Measurements from ENCODE around the gene FURIN. TPM values are rescaled to one million over a fixed set of nuclear protein-coding genes. Genes with fewer than 3 reads are reported as not detected.
"Not testable (repeated sequence)": the region's sequence is repeated elsewhere in the genome, so short reads cannot be mapped to it uniquely, and the experiment has no call there.

FURIN gene
- total RNA-seq, 1 experiment from 2014 or later = 28.9 TPM

DNA sequence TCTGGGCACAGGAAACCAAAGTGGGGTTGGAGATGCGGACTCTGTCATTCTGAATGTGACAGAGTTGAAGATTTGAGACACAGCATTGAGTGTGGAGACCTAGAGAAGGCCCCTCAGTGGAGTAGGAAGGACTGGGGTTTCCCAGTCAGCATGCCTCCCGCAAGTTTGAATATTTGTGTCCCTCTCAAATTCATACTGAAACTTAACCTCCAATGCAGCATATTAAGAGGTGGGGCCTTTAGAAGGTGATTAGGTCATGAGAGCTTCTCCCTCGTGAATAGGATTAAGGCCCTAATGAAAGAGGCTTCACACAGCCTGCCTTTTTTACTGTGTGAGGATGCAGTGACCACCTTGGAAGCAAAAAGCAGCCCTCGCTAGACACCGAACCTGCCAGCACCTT lies 56.0 kb downstream of the FURIN start:
- no peak for DNase-seq (ENCODE audit: low spot score)
- in situ Hi-C loops (cut with HindIII; ENCODE audit: low sequenced_read_pairs) = no loop called here

DNA sequence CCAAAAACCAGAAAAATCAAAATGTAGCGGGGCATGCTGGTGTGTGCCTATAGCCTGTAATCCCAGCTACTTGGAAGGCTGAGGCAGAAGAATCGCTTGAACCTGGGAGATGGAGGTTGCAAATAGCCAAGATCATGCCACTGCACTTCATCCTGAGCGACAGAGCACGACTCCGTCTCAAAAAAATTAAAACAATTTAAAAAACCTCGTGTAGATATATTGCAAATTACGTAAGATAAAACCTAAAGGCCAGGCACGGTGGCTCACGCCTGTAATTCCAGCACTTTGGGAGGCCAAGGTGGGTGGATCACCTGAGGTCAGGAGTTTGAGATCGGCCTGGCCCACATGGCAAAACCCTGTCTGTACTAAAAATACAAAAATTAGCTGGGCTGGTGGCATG lies 58.4 kb downstream of the FURIN start:
- not testable (repeated sequence) for DNase-seq (ENCODE audit: low spot score)
- in situ Hi-C loops (cut with HindIII; ENCODE audit: low sequenced_read_pairs) = loop anchor here (25.0 kb wide), 1 partner anchor 89 kb away; no protein-coding TSS in a partner anchor

DNA sequence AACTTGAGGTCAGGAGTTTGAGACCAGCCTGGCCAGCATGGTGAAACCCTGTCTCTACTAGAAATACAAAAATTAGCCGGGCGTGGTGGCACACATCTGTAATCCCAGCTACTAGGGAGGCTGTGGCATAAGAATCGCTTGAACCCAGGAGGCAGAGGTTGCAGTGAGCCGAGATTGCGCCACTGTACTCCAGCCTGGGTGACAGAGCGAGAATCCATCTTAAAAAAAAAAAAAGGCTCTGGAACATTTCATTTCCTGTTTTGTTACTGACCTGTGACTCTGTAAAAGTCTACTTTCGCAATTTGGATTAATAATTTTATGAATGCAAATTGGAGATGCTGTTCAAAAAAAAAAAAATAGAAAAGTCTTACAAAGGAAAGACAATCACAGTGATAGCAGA lies 59.7 kb downstream of the FURIN start:
- in situ Hi-C loops (cut with HindIII; ENCODE audit: low sequenced_read_pairs) = loop anchor here (25.0 kb wide), 1 partner anchor 91 kb away; no protein-coding TSS in a partner anchor
- DNase-seq (ENCODE audit: low spot score) = not testable (repeated sequence)

DNA sequence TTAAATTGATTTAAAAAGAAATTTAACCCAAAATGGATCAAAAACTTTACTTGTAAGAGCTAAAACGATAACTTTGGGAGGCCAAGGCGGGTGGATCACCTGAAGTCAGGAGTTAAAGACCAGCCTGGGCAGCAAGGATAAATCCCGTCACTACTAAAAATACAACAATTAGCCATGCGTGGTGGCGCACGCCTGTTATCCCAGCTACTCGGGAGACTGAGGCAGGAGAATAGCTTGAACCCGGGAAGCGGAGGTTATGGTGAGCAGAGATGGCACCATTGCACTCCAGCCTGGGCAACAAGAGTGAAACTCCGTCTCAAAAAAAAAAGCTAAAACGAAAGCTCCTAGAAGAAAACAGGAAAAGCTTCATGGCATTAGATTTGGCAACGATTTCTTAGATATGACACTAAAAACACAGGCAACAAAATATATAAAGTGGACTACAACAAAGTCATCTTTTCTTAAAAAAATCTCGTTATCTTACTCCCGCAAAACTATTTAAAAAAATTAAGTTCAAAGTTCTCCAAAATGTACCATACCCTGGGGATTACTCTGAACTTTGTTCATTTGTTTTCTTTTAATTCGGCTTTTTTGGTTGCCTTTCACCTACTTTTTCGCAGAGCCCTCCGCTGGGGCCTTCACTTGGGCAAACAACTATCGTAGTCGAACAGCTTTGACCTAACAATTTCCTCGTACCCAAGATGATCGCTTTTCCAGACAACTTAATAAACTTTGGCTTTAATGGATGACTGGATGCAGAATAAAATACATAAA lies 61.0 kb downstream of the FURIN start:
- no peak for DNase-seq (ENCODE audit: low spot score)
- in situ Hi-C loops (cut with HindIII; ENCODE audit: low sequenced_read_pairs) = loop anchor here (25.0 kb wide), 1 partner anchor 92 kb away; no protein-coding TSS in a partner anchor

DNA sequence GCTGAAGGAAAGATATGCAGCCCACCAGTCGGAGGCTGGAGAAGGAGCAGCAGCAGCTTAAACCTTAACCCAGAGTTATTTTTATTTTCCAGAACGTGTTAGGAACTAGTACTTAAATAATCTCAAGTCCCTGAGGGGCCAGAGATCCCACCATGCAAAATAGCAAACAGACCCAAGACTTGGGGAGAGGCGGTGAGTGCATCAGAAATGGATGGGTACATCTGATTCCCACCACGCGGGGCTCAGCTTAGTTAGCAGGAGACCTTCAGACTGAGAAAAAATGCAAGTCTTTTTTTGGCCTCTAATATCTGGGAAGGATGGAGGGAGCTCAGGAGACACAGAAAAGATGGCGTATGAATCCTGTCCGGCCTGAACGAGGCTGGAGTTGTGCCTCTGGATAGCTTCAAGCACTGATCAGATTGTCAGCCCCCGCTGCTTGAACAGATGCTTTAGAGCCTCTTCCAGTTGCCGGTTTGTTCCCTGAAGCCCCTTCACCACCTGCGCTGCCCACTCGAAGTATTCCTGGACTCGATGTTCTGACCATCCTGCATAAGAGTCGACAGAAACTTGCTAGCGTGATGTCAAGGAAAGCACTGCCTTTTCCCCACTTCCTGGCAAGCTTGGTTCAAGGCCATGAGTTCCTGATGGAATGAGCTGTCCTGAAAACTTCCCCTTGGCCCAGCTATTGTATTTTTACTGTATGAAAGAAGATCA lies 62.6 kb downstream of the FURIN start:
- DNase-seq (ENCODE audit: low spot score) = no peak
- in situ Hi-C loops (cut with HindIII; ENCODE audit: low sequenced_read_pairs) = loop anchor here (25.0 kb wide), 1 partner anchor 94 kb away; no protein-coding TSS in a partner anchor

DNA sequence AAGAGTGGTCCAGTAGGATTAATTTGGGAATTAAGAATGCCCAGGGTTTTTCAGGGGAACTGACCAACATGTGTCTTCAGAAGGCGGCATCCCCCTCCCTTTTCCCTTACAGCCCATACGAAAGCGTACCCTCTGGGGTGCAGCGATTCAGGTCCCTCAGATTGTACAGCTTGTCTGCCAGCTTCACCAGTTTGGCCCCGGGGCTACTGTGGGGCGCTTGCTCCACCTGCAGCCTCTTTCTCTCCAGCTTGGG lies 63.1 kb downstream of the FURIN start:
- in situ Hi-C loops (cut with HindIII; ENCODE audit: low sequenced_read_pairs) = loop anchor here (25.0 kb wide), 1 partner anchor 94 kb away; no protein-coding TSS in a partner anchor

DNA sequence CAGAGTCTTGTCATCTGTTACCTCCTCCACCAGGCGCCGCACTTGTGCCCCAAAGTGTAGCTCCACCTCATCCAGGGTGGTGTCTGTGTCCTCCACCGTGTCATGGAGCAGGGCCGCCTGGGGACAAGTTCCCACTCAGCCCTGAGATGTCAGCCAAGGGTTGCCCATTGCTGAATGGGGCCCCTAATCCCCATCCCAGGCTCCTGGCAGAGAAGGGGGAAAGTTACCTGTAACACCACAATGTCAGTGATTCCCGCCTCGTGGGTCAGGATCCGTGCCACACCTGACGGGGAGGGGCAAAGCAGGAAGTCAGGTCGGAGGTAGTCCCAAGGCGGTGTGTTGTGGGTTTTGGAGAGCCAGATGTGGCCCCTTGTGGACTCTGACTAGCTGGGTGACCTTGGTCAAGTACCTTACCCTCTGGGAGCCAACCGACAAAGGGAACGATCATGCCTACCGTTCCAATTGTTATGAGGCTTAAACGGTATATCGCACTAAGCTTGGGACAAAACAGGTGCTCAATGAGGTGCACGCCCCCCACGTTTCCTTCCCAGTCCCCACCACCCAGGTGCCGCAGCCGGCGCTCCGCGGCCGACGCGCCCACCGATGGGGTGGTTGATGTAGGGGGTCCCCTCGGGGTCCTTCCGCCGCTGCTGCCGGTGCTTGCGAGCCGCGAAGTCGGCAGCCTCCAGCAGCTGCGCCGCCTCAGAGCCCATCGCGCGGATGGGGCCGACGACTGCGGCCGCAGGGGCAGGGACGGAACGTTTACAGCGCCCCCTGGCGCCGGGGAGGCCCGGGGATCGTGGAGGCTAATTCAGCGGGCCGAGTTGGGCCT lies 63.7 kb downstream of the FURIN start, which contains the start of gene HDDC3:
TSS of gene HDDC3 (minus strand) at position 722 of the 832 bp plus-strand sequence. CDS start at position 713, 9 bp downstream.
- in situ Hi-C loops (cut with HindIII; ENCODE audit: low sequenced_read_pairs) = loop anchor here (25.0 kb wide), 1 partner anchor 95 kb away; no protein-coding TSS in a partner anchor
- peak; percentile 83 for DNase-seq (ENCODE audit: low spot score)

More for the DNA sequence above, 63.1 kb downstream of the FURIN start:
- no peak for DNase-seq (ENCODE audit: low spot score)

DNA sequence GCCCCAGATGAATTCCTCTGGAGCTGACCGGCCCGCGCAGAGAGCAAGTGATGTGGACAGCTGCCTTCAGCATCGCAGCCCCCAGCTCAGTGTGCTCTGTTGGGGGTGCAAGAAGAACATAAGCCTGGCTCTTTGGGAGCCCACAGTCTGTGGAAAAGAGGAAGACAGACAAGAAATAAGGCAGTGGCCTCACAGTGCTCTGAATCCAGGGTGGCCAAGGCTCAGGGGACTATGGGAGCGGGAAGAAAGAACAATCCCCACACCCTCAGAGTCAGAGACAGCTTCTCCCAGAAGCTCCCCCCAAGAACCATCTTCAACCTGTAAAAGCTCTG lies 64.2 kb downstream of the FURIN start:
- in situ Hi-C loops (cut with HindIII; ENCODE audit: low sequenced_read_pairs) = loop anchor here (25.0 kb wide), 1 partner anchor 95 kb away; no protein-coding TSS in a partner anchor

More for the DNA sequence above, 64.2 kb downstream of the FURIN start:
- no peak for DNase-seq (ENCODE audit: low spot score)

Other genes with a start within 250 kb of the FURIN start
- 19.0 and 25.7 TPM in 2 replicates for gene BLM, start 151.2 kb upstream of the FURIN start, total RNA-seq (2014; rRNA removed; shearing (Covaris generic))
- 0.43 and 0.64 TPM in 2 replicates for gene FES, start 15.9 kb downstream of the FURIN start, total RNA-seq (2014; rRNA removed; shearing (Covaris generic))
- gene MAN2A2, start 34.7 kb downstream of the FURIN start, total RNA-seq (2014; rRNA removed; shearing (Covaris generic)) = 23.8 and 33.4 TPM in 2 replicates
- gene HDDC3, start 64.0 kb downstream of the FURIN start, total RNA-seq (2014; rRNA removed; shearing (Covaris generic)) = 10.8 and 17.1 TPM in 2 replicates
- 99.2 and 113 TPM in 2 replicates for gene UNC45A, start 66.7 kb downstream of the FURIN start, total RNA-seq (2014; rRNA removed; shearing (Covaris generic))
- 0.14 TPM in 1 of 2 replicates, not detected in the other for gene RCCD1, start 86.3 kb downstream of the FURIN start, total RNA-seq (2014; rRNA removed; shearing (Covaris generic))
- 138 and 140 TPM in 2 replicates for gene PRC1, start 125.9 kb downstream of the FURIN start, total RNA-seq (2014; rRNA removed; shearing (Covaris generic))
- gene VPS33B, start 154.0 kb downstream of the FURIN start, total RNA-seq (2014; rRNA removed; shearing (Covaris generic)) = 8.9 and 12.8 TPM in 2 replicates
- gene SV2B, start 231.7 kb downstream of the FURIN start, total RNA-seq (2014; rRNA removed; shearing (Covaris generic)) = not detected in 2 replicates